Peyer's patch (tissue), 4 donors: ENCODE results near the gene REG1A.

Experiments used
- POLR2A ChIP-seq, 2 donors: fragments of 450-650 bp; IDR thresholded peaks; one replicate each; pipeline ENCODE4 v1.5.1; 2017; ENCODE audit warnings: antibody characterized with exemption in 2 of 2, mild to moderate bottlenecking in 2 of 2, moderate library complexity in 2 of 2
- TF ChIP-seq, protein P1 (sequence below), 6 experiments: fragments of 450-650 bp in 4 of 6; fragments of 200-600 bp in 2 of 6; sonication (generic) in 1 of 6; IDR thresholded peaks; one replicate each; pipeline ENCODE4 v1.5.1; 2017 to 2019; ENCODE audit warnings: antibody characterized with exemption in 6 of 6, mild to moderate bottlenecking in 3 of 6, moderate library complexity in 1 of 6

DNA sequence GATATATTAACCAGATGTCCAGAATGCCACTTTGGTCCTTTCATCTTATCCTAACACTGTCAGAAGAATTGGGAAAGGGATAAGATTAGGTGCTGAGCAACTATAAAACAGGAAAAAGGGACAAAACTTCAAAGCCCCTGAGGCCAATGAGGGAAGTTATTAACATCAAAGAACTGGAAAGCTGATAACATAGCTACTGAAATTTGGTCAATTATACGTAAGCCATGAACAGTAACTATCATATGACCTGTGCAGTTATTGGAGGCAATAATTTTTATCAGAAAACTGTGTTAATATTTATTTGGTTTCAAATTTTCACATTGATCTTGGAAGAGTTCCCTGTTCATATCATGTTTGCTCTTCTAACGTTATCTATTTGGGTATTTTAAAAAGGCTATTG lies 41.8 kb downstream of the REG1A start:
- TF ChIP-seq, protein P1, sequence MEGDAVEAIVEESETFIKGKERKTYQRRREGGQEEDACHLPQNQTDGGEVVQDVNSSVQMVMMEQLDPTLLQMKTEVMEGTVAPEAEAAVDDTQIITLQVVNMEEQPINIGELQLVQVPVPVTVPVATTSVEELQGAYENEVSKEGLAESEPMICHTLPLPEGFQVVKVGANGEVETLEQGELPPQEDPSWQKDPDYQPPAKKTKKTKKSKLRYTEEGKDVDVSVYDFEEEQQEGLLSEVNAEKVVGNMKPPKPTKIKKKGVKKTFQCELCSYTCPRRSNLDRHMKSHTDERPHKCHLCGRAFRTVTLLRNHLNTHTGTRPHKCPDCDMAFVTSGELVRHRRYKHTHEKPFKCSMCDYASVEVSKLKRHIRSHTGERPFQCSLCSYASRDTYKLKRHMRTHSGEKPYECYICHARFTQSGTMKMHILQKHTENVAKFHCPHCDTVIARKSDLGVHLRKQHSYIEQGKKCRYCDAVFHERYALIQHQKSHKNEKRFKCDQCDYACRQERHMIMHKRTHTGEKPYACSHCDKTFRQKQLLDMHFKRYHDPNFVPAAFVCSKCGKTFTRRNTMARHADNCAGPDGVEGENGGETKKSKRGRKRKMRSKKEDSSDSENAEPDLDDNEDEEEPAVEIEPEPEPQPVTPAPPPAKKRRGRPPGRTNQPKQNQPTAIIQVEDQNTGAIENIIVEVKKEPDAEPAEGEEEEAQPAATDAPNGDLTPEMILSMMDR (IDR thresholded peaks at IDR 0.05) = no peak
- no peak for TF ChIP-seq POLR2A (IDR thresholded peaks at IDR 0.05)
